ENCODE results near the gene SRGAP3.

SRGAP3 gene

DNA sequence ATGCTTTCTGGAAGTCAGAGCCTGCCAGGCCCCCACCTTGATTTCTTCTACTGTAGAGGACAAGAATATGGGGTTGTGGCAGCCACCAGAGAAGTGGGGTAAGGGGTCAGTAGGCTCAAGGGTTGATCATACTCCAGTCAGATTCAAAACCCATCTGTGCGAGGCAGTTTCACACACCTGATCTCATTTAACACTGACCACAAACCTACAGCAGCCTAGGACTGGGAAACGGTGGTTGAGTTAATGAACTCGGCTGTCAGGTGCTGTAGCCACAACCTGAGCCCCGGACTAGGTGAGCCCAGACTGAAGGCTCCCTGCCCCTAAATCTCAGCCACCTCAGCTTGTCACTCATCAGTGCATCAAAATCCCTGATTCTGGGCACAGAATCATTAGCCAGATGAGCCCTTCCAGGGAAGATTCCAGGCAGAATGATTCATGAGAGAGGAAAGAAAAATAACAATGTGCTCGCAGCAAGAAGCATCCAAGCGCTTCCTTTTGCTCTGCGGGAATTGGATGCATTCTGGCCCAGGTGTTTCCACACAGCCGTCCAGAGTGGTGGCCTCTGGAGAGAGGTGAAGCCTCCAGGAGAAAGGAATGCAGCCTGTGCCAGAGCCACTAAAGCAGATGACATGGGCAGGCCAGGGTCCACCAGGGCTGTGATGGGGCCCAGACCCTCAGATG, 102.1 kb downstream of the SRGAP3 start:
- H3K4me1 ChIP-seq (ENCODE audit: control extremely low read depth in 1 of 4, control insufficient read depth in 4 of 4, insufficient read depth in 4 of 4, low read length in 3 of 4) = peaks cover 0 to 3% (median 0%) of the 10 kb centered on the region in 4 experiments
- ChIA-PET CTCF (no interaction called here), POLR2A (no interaction called here)
- no peaks in the 10 kb centered on the region for H3K36me3 ChIP-seq (ENCODE audit: control insufficient read depth in 4 of 4, insufficient read depth in 4 of 4, low read length in 3 of 4)
- DNase-seq = no peak
- 94% methylated on average over 6 of the region's 8 CpGs for WGBS (ENCODE audit: insufficient coverage)
- H3K9me3 ChIP-seq (ENCODE audit: control extremely low read depth in 1 of 5, control insufficient read depth in 4 of 5, insufficient read depth in 2 of 5, low read depth in 1 of 5, low read length in 4 of 5) = peaks cover 0 to 29% (median 14%) of the 10 kb centered on the region in 5 experiments
- no peaks in the 10 kb centered on the region for H3K27me3 ChIP-seq (replicated peaks in 2 of 5; ENCODE audit: control insufficient read depth in 4 of 5, insufficient read depth in 5 of 5, low read length in 4 of 5)
- H3K4me3 ChIP-seq (ENCODE audit: control insufficient read depth in 1 of 7, extremely low read depth in 1 of 7, insufficient read depth in 4 of 7, low read depth in 2 of 7, low read length in 6 of 7) = no peak overlapping the region
- H3K27ac ChIP-seq (ENCODE audit: insufficient read depth in 1 of 2, low read depth in 1 of 2, low read length in 2 of 2, poor library complexity in 1 of 2, severe bottlenecking in 2 of 2) = no peak overlapping the region

DNA sequence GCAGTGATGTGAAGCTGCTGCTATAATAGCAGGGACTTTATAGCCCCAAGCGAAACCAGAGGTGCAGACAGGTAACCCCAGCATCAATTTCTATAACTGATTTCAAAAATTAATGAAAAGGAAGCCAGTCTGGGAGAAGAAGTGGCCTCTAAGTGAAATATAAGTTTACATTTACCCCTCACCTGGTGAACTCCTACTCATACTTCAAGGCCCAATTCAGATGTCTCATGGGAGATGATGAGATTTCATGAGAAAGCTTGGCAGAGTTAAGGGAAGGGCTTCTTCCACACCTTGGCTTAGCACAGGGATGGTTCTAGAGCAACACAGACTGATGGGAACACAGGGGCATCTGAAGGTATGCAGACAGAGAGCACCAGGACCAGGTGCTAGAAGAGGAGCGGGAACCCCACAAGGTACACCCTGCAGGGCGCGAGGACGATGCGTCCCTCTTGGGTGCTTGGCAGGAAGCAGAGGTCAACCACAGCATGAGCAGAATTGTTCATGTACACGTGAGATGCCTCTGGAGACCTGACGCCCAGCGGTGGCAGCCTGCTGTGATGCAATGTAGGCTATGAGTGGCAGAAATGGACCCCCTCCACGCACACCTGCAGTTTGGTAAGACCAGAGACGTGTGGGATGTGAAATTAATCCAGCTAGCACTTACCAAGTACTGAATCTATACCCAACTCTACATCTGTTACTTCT, 102.9 kb downstream of the SRGAP3 start:
- Histone ChIP-seq H3K36me3 (ENCODE audit: control insufficient read depth in 4 of 4, insufficient read depth in 4 of 4, low read length in 3 of 4) (no peaks in the 10 kb centered on the region), H3K4me3 (ENCODE audit: control insufficient read depth in 1 of 7, extremely low read depth in 1 of 7, insufficient read depth in 4 of 7, low read depth in 2 of 7, low read length in 6 of 7) (no peak overlapping the region), H3K4me1 (ENCODE audit: control extremely low read depth in 1 of 4, control insufficient read depth in 4 of 4, insufficient read depth in 4 of 4, low read length in 3 of 4) (peaks cover 0 to 4% (median 2%) of the 10 kb centered on the region in 4 experiments), H3K9me3 (ENCODE audit: control extremely low read depth in 1 of 5, control insufficient read depth in 4 of 5, insufficient read depth in 2 of 5, low read depth in 1 of 5, low read length in 4 of 5) (peaks cover 0 to 25% (median 14%) of the 10 kb centered on the region in 5 experiments), H3K27me3 (replicated peaks in 2 of 5; ENCODE audit: control insufficient read depth in 4 of 5, insufficient read depth in 5 of 5, low read length in 4 of 5) (no peaks in the 10 kb centered on the region), H3K27ac (ENCODE audit: insufficient read depth in 1 of 2, low read depth in 1 of 2, low read length in 2 of 2, poor library complexity in 1 of 2, severe bottlenecking in 2 of 2) (no peak overlapping the region)
- CTCF ChIA-PET = no interaction called here
- WGBS (ENCODE audit: insufficient coverage) = 94% methylated on average over 7 of the region's 11 CpGs
- DNase-seq = no peak
- POLR2A ChIA-PET = interaction anchor here (0.7 kb wide), 1 partner anchor 109 kb away, joined by 3 read pairs; no protein-coding TSS in a partner anchor

DNA sequence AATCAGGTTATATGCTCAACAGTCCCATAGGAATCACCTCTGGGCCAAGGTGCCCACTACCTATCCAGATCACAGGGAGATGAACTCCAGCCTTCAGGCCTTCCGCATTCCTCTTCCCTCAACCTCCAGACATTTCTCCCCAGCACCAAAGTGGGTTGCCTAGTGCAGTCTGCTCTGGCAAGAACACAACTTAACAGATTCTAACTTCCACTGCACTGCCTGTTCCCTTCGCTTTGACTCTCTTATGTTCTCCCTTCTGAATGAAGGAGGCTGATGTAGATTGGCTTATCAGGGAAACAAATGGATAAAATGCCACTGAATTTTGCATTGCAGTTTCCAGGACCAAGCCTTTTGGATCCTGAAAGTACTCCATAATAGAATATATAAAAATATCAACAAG, 106.3 kb downstream of the SRGAP3 start:
- no peak for DNase-seq
- WGBS (ENCODE audit: insufficient coverage) = 100% methylated on average over 1 of the region's 2 CpGs
- Histone ChIP-seq H3K9me3 (ENCODE audit: control extremely low read depth in 1 of 5, control insufficient read depth in 4 of 5, insufficient read depth in 2 of 5, low read depth in 1 of 5, low read length in 4 of 5) (peaks cover 0 to 8% (median 5%) of the 10 kb centered on the region in 5 experiments), H3K27me3 (replicated peaks in 2 of 5; ENCODE audit: control insufficient read depth in 4 of 5, insufficient read depth in 5 of 5, low read length in 4 of 5) (no peaks in the 10 kb centered on the region), H3K4me1 (ENCODE audit: control extremely low read depth in 1 of 4, control insufficient read depth in 4 of 4, insufficient read depth in 4 of 4, low read length in 3 of 4) (peaks cover 0 to 7% (median 2%) of the 10 kb centered on the region in 4 experiments), H3K4me3 (ENCODE audit: control insufficient read depth in 1 of 7, extremely low read depth in 1 of 7, insufficient read depth in 4 of 7, low read depth in 2 of 7, low read length in 6 of 7) (no peak overlapping the region), H3K36me3 (ENCODE audit: control insufficient read depth in 4 of 4, insufficient read depth in 4 of 4, low read length in 3 of 4) (no peaks in the 10 kb centered on the region), H3K27ac (ENCODE audit: insufficient read depth in 1 of 2, low read depth in 1 of 2, low read length in 2 of 2, poor library complexity in 1 of 2, severe bottlenecking in 2 of 2) (no peak overlapping the region)
- POLR2A ChIA-PET = no interaction called here
- CTCF ChIA-PET = no interaction called here

DNA sequence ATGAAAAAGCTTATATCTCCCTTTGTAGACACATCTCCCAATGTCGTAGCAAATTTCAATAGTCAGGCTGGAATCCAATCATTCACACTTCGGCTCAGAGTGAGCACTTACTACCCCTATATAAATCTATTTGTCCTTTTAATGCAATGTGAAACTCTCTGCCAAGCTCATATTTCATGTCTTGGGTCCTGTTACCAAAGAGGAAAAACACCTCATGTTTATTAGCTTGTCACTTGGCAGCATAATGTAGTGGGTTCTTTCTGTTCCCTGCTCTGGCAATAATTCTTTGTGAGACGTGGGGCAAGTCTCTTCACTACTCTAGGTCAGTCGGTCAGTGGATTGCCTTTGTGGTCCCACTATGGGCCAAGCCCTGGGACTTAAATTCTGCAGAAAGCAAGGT, 107.1 kb downstream of the SRGAP3 start:
- Histone ChIP-seq H3K4me3 (ENCODE audit: control insufficient read depth in 1 of 7, extremely low read depth in 1 of 7, insufficient read depth in 4 of 7, low read depth in 2 of 7, low read length in 6 of 7) (no peak overlapping the region), H3K9me3 (ENCODE audit: control extremely low read depth in 1 of 5, control insufficient read depth in 4 of 5, insufficient read depth in 2 of 5, low read depth in 1 of 5, low read length in 4 of 5) (peaks cover 0 to 8% (median 5%) of the 10 kb centered on the region in 5 experiments), H3K4me1 (ENCODE audit: control extremely low read depth in 1 of 4, control insufficient read depth in 4 of 4, insufficient read depth in 4 of 4, low read length in 3 of 4) (peaks cover 0 to 7% (median 2%) of the 10 kb centered on the region in 4 experiments), H3K27me3 (replicated peaks in 2 of 5; ENCODE audit: control insufficient read depth in 4 of 5, insufficient read depth in 5 of 5, low read length in 4 of 5) (no peaks in the 10 kb centered on the region), H3K36me3 (ENCODE audit: control insufficient read depth in 4 of 4, insufficient read depth in 4 of 4, low read length in 3 of 4) (no peaks in the 10 kb centered on the region), H3K27ac (ENCODE audit: insufficient read depth in 1 of 2, low read depth in 1 of 2, low read length in 2 of 2, poor library complexity in 1 of 2, severe bottlenecking in 2 of 2) (no peak overlapping the region)
- peak in 1 of 3 donors; percentile 11 for DNase-seq
- WGBS (ENCODE audit: insufficient coverage) = 42% methylated on average over 3 of the region's 4 CpGs
- ChIA-PET CTCF (interaction anchor here (0.9 kb wide), 1 partner anchor 160 kb away, joined by 3 read pairs; no protein-coding TSS in a partner anchor), POLR2A (no interaction called here)

DNA sequence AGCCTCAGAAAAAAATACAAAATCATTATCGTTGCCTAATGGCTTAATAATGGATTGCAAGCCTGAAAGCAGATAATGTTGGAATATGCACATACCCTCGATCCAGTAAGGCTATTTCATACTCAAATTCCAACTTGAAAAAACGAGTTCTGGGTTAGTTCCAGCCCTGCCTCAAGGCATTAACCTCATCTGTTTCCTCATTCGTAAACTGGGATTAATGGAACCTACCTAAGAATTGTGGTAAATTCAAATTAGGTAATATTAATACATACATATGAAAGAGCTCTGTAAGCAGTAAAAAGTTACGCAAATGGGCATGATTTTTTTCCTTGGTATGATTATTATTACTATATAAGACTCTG, 107.5 kb downstream of the SRGAP3 start:
- CTCF ChIA-PET = interaction anchor here (0.9 kb wide), 1 partner anchor 160 kb away, joined by 3 read pairs; no protein-coding TSS in a partner anchor
- Histone ChIP-seq H3K4me1 (ENCODE audit: control extremely low read depth in 1 of 4, control insufficient read depth in 4 of 4, insufficient read depth in 4 of 4, low read length in 3 of 4) (peaks cover 0 to 7% (median 2%) of the 10 kb centered on the region in 4 experiments), H3K36me3 (ENCODE audit: control insufficient read depth in 4 of 4, insufficient read depth in 4 of 4, low read length in 3 of 4) (no peaks in the 10 kb centered on the region), H3K4me3 (ENCODE audit: control insufficient read depth in 1 of 7, extremely low read depth in 1 of 7, insufficient read depth in 4 of 7, low read depth in 2 of 7, low read length in 6 of 7) (no peak overlapping the region), H3K27ac (ENCODE audit: insufficient read depth in 1 of 2, low read depth in 1 of 2, low read length in 2 of 2, poor library complexity in 1 of 2, severe bottlenecking in 2 of 2) (no peak overlapping the region), H3K27me3 (replicated peaks in 2 of 5; ENCODE audit: control insufficient read depth in 4 of 5, insufficient read depth in 5 of 5, low read length in 4 of 5) (peaks cover 0 to under 1% (median 0%) of the 10 kb centered on the region in 5 experiments), H3K9me3 (ENCODE audit: control extremely low read depth in 1 of 5, control insufficient read depth in 4 of 5, insufficient read depth in 2 of 5, low read depth in 1 of 5, low read length in 4 of 5) (peaks cover 0 to 8% (median 5%) of the 10 kb centered on the region in 5 experiments)
- POLR2A ChIA-PET = no interaction called here
- DNase-seq = no peak
- 100% methylated on average over 2 of the region's 5 CpGs for WGBS (ENCODE audit: insufficient coverage)

DNA sequence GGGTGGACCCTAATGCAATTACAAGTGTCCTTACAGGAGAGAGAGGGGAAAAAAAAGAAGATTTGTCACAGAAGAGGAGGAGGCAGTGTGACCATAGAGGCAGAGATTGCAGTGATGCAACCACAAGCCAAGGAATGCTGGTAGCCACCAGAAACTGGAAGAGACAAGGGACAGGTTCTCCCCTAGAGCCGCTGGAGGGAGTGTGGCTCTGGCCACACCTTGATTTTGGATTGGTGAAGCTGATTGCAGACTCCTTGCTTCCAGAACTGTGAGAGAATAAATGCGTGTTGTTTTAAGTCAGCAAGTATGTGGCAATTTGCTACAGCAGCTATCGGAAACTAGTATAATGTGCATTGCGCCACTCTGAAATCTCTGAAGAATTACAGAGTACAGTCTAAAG, 110.1 kb downstream of the SRGAP3 start:
- H3K4me3 ChIP-seq (ENCODE audit: control insufficient read depth in 1 of 7, extremely low read depth in 1 of 7, insufficient read depth in 4 of 7, low read depth in 2 of 7, low read length in 6 of 7) = no peak overlapping the region
- ChIA-PET POLR2A (no interaction called here), CTCF (no interaction called here)
- H3K27me3 ChIP-seq (replicated peaks in 2 of 5; ENCODE audit: control insufficient read depth in 4 of 5, insufficient read depth in 5 of 5, low read length in 4 of 5) = peaks cover 0 to 6% (median 2%) of the 10 kb centered on the region in 5 experiments
- H3K27ac ChIP-seq (ENCODE audit: insufficient read depth in 1 of 2, low read depth in 1 of 2, low read length in 2 of 2, poor library complexity in 1 of 2, severe bottlenecking in 2 of 2) = no peak overlapping the region
- no peak for DNase-seq
- H3K4me1 ChIP-seq (ENCODE audit: control extremely low read depth in 1 of 4, control insufficient read depth in 4 of 4, insufficient read depth in 4 of 4, low read length in 3 of 4) = peaks cover 0 to 14% (median 6%) of the 10 kb centered on the region in 4 experiments
- H3K9me3 ChIP-seq (ENCODE audit: control extremely low read depth in 1 of 5, control insufficient read depth in 4 of 5, insufficient read depth in 2 of 5, low read depth in 1 of 5, low read length in 4 of 5) = peaks cover 0 to 4% (median 4%) of the 10 kb centered on the region in 5 experiments
- WGBS (ENCODE audit: insufficient coverage) = 100% methylated on average over 4 of the region's 4 CpGs
- no peaks in the 10 kb centered on the region for H3K36me3 ChIP-seq (ENCODE audit: control insufficient read depth in 4 of 4, insufficient read depth in 4 of 4, low read length in 3 of 4)

DNA sequence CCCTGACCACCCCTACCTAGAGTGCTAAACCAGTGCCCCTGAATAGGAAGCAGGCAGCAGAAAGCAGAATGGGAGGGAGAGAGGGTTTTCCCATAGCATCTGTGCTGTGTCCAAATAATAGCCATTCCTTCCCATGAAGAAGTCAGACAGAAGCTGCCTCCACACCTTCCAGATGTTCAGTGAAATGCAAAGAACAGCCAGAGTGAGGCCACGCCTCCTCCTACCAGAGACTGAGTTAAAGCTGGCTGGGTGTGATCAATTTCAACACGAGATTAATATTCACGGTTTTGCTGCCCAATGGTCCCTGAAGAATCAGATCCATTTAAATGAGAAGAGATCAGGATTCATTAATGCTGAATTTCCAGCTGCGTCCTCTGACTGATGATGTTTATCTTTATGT, 111.8 kb downstream of the SRGAP3 start:
- POLR2A ChIA-PET = no interaction called here
- Histone ChIP-seq H3K27me3 (replicated peaks in 2 of 5; ENCODE audit: control insufficient read depth in 4 of 5, insufficient read depth in 5 of 5, low read length in 4 of 5) (peaks cover 0 to 6% (median 2%) of the 10 kb centered on the region in 5 experiments), H3K36me3 (ENCODE audit: control insufficient read depth in 4 of 4, insufficient read depth in 4 of 4, low read length in 3 of 4) (no peaks in the 10 kb centered on the region), H3K4me3 (ENCODE audit: control insufficient read depth in 1 of 7, extremely low read depth in 1 of 7, insufficient read depth in 4 of 7, low read depth in 2 of 7, low read length in 6 of 7) (no peak overlapping the region), H3K27ac (ENCODE audit: insufficient read depth in 1 of 2, low read depth in 1 of 2, low read length in 2 of 2, poor library complexity in 1 of 2, severe bottlenecking in 2 of 2) (no peak overlapping the region), H3K9me3 (ENCODE audit: control extremely low read depth in 1 of 5, control insufficient read depth in 4 of 5, insufficient read depth in 2 of 5, low read depth in 1 of 5, low read length in 4 of 5) (peaks cover 0 to 3% (median 0%) of the 10 kb centered on the region in 5 experiments), H3K4me1 (ENCODE audit: control extremely low read depth in 1 of 4, control insufficient read depth in 4 of 4, insufficient read depth in 4 of 4, low read length in 3 of 4) (peaks cover 0 to 12% (median 6%) of the 10 kb centered on the region in 4 experiments)
- WGBS (ENCODE audit: insufficient coverage) = 96% methylated on average over 3 of the region's 4 CpGs
- CTCF ChIA-PET = no interaction called here
- no peak for DNase-seq

All from common myeloid progenitor, CD34-positive (primary cell).